Tibial nerve (tissue), 4 donors: ENCODE results near the gene ATXN10. TPM values are rescaled to one million over a fixed set of nuclear protein-coding genes. Genes with fewer than 3 reads are reported as not detected.

Experiments used
- DNase-seq, 2 donors: peaks; one replicate each; pipeline ENCODE4 v3.0.0-alpha.2; 2019; ENCODE audit warnings: low spot score in 2 of 2
- H3K27ac ChIP-seq, 4 donors: fragments of 200-600 bp; sonication (generic) in 3 of 4; one replicate each; pipeline ENCODE4 v1.5.1; 2017 to 2019; ENCODE audit warnings: mild to moderate bottlenecking in 1 of 4
- H3K27me3 ChIP-seq, 2 donors: fragments of 200-600 bp; sonication (generic) in 1 of 2; one replicate each; pipeline versions ENCODE4 v1.5.1 to v1.6.0; 2017 to 2019
- H3K36me3 ChIP-seq, 3 donors: fragments of 200-600 bp; sonication (generic); one replicate each; pipeline ENCODE4 v1.5.1; 2018 to 2019
- H3K4me1 ChIP-seq, 4 donors: fragments of 200-600 bp; sonication (generic) in 3 of 4; one replicate each; pipeline ENCODE4 v1.5.1; 2017 to 2019
- H3K4me3 ChIP-seq, 4 donors: fragments of 200-600 bp; sonication (generic) in 3 of 4; one replicate each; pipeline ENCODE4 v1.5.1; 2017 to 2019; ENCODE audit warnings: mild to moderate bottlenecking in 1 of 4, moderate library complexity in 1 of 4
- H3K9me3 ChIP-seq, 4 donors: fragments of 200-600 bp; sonication (generic) in 3 of 4; one replicate each; pipeline ENCODE4 v1.5.1; 2017 to 2019
- EP300 ChIP-seq, 2 donors: sonication (generic); formaldehyde crosslinking; IDR thresholded peaks; one replicate each; pipeline ENCODE4 v1.6.1; 2017; ENCODE audit warnings: antibody characterized with exemption in 2 of 2, mild to moderate bottlenecking in 1 of 2
- POLR2A ChIP-seq, 2 donors: fragments of 450-650 bp; IDR thresholded peaks; one replicate each; pipeline ENCODE4 v1.6.1; 2017; ENCODE audit warnings: antibody characterized with exemption in 2 of 2, mild to moderate bottlenecking in 2 of 2, moderate library complexity in 2 of 2
- WGBS, 2 donors: methylation state at CpG; one replicate each; pipeline ENCODE4 v1.1.5; 2018; 5-methylcytosine and 5-hydroxymethylcytosine counted together
- total RNA-seq, 4 donors: library from RNA; depleted of rRNA; stranded (reverse); fragments of >200 nt; gene quantifications; one replicate each; pipeline ENCODE4 v1.1.0, GENCODE V29; 2016
- TF ChIP-seq, protein P1 (sequence below), 5 experiments: fragments of 200-600 bp in 3 of 5; fragments of 450-650 bp in 2 of 5; sonication (generic) in 3 of 5; IDR thresholded peaks; one replicate each; pipeline ENCODE4 v1.5.1; 2016 to 2019; ENCODE audit warnings: antibody characterized with exemption in 5 of 5, mild to moderate bottlenecking in 3 of 5, moderate library complexity in 2 of 5

ATXN10 gene
- total RNA-seq, 4 donors from 2014 or later: 163 to 197 (median 178) TPM

DNA sequence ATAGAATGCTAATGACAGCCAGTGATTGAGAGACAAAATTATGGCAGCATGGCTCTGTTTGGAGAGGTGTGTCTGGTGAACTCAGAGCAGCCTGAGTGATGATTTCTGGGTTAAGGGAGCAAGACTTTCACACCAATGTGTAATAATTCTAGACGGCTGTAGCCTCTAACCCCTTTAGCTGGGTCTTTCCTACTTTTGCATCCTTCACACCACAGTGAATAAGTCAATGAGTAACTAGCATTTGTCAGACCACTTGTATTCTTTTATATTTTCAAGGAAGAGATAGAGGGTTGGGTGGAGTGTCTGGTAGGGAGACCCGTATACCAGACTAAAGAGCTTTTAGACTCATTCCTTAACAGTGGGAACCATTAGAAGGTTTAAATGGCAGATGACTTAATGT, 50.4 kb downstream of the ATXN10 start:
- H3K4me3 ChIP-seq: no peak overlapping the region
- 56 to 61% methylated on average over 2 of the region's 2 CpGs for whole genome bisulfite sequencing, 2 donors
- no peaks in the 10 kb centered on the region for H3K27me3 ChIP-seq
- H3K4me1 ChIP-seq: peaks cover 0 to 9% (median 0%) of the 10 kb centered on the region in 4 donors
- no peak for DNase-seq
- H3K9me3 ChIP-seq: no peaks in the 10 kb centered on the region
- peaks cover 0 to 44% (median 0%) of the 10 kb centered on the region in 3 donors for H3K36me3 ChIP-seq
- TF ChIP-seq, protein P1, sequence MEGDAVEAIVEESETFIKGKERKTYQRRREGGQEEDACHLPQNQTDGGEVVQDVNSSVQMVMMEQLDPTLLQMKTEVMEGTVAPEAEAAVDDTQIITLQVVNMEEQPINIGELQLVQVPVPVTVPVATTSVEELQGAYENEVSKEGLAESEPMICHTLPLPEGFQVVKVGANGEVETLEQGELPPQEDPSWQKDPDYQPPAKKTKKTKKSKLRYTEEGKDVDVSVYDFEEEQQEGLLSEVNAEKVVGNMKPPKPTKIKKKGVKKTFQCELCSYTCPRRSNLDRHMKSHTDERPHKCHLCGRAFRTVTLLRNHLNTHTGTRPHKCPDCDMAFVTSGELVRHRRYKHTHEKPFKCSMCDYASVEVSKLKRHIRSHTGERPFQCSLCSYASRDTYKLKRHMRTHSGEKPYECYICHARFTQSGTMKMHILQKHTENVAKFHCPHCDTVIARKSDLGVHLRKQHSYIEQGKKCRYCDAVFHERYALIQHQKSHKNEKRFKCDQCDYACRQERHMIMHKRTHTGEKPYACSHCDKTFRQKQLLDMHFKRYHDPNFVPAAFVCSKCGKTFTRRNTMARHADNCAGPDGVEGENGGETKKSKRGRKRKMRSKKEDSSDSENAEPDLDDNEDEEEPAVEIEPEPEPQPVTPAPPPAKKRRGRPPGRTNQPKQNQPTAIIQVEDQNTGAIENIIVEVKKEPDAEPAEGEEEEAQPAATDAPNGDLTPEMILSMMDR (IDR thresholded peaks at IDR 0.05): no peak
- TF ChIP-seq EP300 (IDR thresholded peaks at IDR 0.05) (no peak), POLR2A (IDR thresholded peaks at IDR 0.05) (no peak)
- H3K27ac ChIP-seq: no peak overlapping the region

DNA sequence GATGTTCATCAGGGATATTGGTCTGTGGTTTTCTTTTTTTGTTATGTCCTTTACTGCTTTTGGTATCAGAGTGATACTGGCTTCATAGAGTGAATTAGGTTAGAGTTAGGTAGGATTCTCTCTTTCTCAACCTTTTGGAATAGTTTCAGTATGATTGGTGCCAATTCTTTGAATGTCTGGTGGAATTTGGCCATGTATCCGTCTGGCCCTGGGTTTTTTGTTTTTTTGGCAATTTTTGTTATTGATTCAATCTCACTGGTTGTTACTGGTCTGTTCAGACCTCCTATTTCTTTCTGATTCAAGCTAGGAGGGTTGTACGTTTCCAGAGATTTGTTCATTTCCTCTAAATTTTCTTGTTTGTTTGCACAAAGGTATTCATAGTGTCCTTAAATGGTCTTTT, 54.4 kb downstream of the ATXN10 start:
- 35 to 48% methylated on average over 2 of the region's 2 CpGs for WGBS, 2 donors
- Histone ChIP-seq H3K9me3 (no peaks in the 10 kb centered on the region), H3K36me3 (peaks cover 0 to 34% (median 0%) of the 10 kb centered on the region in 3 donors), H3K4me1 (peaks cover 0 to 9% (median 0%) of the 10 kb centered on the region in 4 donors), H3K27me3 (no peaks in the 10 kb centered on the region), H3K27ac (no peak overlapping the region), H3K4me3 (no peak overlapping the region)
- no peak for DNase-seq
- TF ChIP-seq EP300 (IDR thresholded peaks at IDR 0.05) (no peak), POLR2A (IDR thresholded peaks at IDR 0.05) (no peak)
- TF ChIP-seq, protein P1 (IDR thresholded peaks at IDR 0.05): no peak

DNA sequence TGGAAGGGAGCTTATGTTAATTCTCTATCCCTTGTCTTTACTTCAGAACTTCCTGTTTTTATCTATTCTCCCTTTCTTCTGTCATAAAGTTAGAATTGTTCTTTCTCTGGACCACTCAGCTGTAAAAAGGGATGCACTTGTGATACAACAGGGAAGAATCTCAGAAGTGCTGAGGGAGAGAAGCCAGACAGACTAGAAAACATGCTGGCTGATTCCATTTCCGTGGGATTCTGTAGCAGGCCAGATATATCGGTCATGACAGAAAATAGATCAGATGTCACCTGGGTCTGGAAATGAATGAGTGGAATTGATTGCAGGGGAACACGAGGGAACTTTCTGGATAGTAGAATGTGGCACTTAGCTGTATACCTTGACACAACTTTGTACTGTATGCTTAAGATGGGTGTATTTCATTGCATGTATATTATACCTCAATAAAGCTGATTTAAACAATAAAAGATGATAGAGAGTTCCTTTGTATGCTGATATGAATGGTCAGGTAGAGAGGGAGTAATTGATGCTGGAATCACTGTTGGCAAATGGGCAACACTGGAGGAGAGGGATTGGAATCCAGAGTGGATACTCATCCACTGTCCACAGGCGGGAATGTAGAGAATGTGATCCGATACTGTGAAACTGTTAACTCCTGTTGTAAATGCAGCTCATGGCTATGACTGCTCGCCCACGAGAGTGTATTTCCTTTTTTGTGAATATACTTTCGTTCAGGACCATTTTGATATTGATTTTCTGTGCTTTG, 59.6 kb downstream of the ATXN10 start:
- no peaks in the 10 kb centered on the region for H3K9me3 ChIP-seq
- H3K4me3 ChIP-seq: no peak overlapping the region
- TF ChIP-seq EP300 (IDR thresholded peaks at IDR 0.05): no peak
- TF ChIP-seq POLR2A (IDR thresholded peaks at IDR 0.05): no peak
- TF ChIP-seq, protein P1 (IDR thresholded peaks at IDR 0.05): no peak
- DNase-seq: no peak
- H3K4me1 ChIP-seq: peaks cover 0 to 5% (median 2%) of the 10 kb centered on the region in 4 donors
- H3K36me3 ChIP-seq: peaks cover 0 to 39% (median 0%) of the 10 kb centered on the region in 3 donors
- WGBS, 2 donors: 73 to 78% methylated on average over 8 of the region's 8 CpGs
- no peaks in the 10 kb centered on the region for H3K27me3 ChIP-seq
- no peak overlapping the region for H3K27ac ChIP-seq

DNA sequence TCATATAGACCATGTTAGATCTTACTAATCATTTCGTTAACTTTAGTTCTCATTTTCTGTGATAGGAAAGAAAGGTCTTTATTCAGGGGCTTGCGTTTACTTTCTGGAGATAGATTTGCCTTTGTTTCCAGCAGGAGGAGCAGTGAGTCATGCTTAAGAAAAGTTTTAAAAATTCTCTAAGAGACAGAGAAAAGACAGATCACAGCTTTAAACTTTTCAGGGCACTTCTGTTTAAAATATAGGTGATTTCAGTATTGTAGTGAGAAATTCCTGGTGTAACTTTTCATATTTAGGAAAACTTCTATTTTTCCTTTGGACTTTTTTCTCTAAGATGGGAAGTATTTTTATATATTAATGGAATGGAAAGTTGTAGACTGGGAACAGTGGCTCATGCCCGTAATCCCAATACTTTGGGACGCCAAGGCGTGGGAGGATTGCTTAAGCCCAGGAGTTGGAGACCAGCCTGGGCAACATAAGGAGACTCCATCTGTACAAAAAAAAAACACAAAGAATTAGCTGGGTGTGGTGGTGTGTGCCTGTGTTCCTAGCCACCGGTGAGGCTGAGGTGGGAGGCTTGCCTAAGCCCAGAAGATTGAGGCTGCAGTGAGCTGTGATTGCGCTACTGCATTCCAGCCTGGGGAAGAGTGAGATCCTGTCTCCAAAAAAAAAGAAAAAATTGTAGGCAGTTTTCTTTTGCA, 60.3 kb downstream of the ATXN10 start:
- WGBS, 2 donors: 71 to 74% methylated on average over 7 of the region's 7 CpGs
- Histone ChIP-seq H3K27ac (no peak overlapping the region), H3K4me3 (no peak overlapping the region), H3K27me3 (no peaks in the 10 kb centered on the region), H3K9me3 (no peaks in the 10 kb centered on the region), H3K4me1 (peaks cover 0 to 3% (median 0%) of the 10 kb centered on the region in 4 donors), H3K36me3 (peaks cover 0 to 47% (median 0%) of the 10 kb centered on the region in 3 donors)
- no peak for TF ChIP-seq EP300 (IDR thresholded peaks at IDR 0.05)
- TF ChIP-seq POLR2A (IDR thresholded peaks at IDR 0.05): no peak
- TF ChIP-seq, protein P1 (IDR thresholded peaks at IDR 0.05): no peak
- no peak for DNase-seq

DNA sequence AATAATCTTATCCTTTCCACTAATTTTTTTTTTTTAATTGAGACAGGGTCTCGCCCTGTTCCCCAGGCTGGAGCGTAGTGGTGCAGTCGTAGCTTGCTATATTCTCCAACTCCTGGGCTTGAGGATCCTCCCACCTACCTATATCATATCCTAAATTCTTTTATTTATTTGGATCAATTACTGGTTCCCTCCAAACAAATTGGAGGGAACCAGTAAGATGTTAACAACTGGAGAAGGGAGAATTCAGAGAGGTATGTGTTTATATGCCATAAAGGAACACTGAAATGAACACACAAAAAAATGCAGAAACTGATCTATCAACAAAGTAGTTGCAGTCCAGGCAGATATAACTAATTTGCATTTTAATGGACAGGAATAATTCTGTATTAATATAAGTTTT, 63.6 kb downstream of the ATXN10 start:
- Histone ChIP-seq H3K27ac (no peak overlapping the region), H3K36me3 (peaks cover 0 to 65% (median 0%) of the 10 kb centered on the region in 3 donors), H3K4me1 (peaks cover 0 to 3% (median 0%) of the 10 kb centered on the region in 4 donors), H3K9me3 (no peaks in the 10 kb centered on the region), H3K4me3 (no peak overlapping the region), H3K27me3 (no peaks in the 10 kb centered on the region)
- DNase-seq: no peak
- 95 to 97% methylated on average over 3 of the region's 3 CpGs for WGBS, 2 donors
- TF ChIP-seq POLR2A (IDR thresholded peaks at IDR 0.05) (no peak), EP300 (IDR thresholded peaks at IDR 0.05) (no peak)
- TF ChIP-seq, protein P1 (IDR thresholded peaks at IDR 0.05): no peak
